ENCODE data around the gene CCDC92B.

GRCh38 chr17:2684549-2684948 lies 64.9 kb downstream of the CCDC92B start:
- TF ChIP-seq POLR2A (IDR thresholded peaks at IDR 0.05) (no peak), CTCF (IDR thresholded peaks at IDR 0.05) (no peak), POLR2AphosphoS5 (IDR thresholded peaks at IDR 0.05) (no peak), EP300 (IDR thresholded peaks at IDR 0.05) (no peak)

All from stomach (tissue), 4 donors.